HEK293 (cell line): ENCODE data around the gene CSTF1.

ENCODE experiments used
- CTCF ChIA-PET: fragments of 350-600 bp; formaldehyde crosslinking; extraction: SDS; loops from one replicate; lab custom pipeline; 2021; ENCODE audit warnings: antibody characterized with exemption; lab: Yijun Ruan, JAX
- POLR2A ChIA-PET: fragments of 300-600 bp; formaldehyde crosslinking; extraction: SDS; loops from one replicate; lab custom pipeline; 2020; ENCODE audit warnings: antibody characterized with exemption, inconsistent platforms; lab: Yijun Ruan, JAX
- H3K27ac ChIP-seq: fragments of 200-500 bp; sonication (Bioruptor generic); 2 replicates; pipeline ENCODE4 v1.5.1; 2014; ENCODE audit warnings: low read depth, low read length, control low read depth, inconsistent platforms; ENCODE audit errors: extremely low read depth
- H3K36me3 ChIP-seq, 2 experiments: fragments of 200-500 bp in 1 of 2; sonication (Bioruptor generic) in 1 of 2; 1 replicate in 1 of 2; 2 replicates in 1 of 2; pipeline ENCODE4 v1.5.1; 2014 to 2017; ENCODE audit warnings: inconsistent platforms in 2 of 2, low read length in 2 of 2; ENCODE audit not compliant: control insufficient read depth in 2 of 2, insufficient read depth in 1 of 2
- H3K4me1 ChIP-seq: fragments of 200-500 bp; sonication (Bioruptor generic); 2 replicates; pipeline ENCODE4 v1.5.1; 2014; ENCODE audit warnings: mild to moderate bottlenecking, low read length, inconsistent platforms; ENCODE audit not compliant: control insufficient read depth, insufficient read depth
- H3K4me3 ChIP-seq: 2 replicates; pipeline ENCODE4 v1.5.1; 2011; ENCODE audit warnings: low read depth, mild to moderate bottlenecking, control low read depth, low read length, moderate library complexity
- H3K9me3 ChIP-seq: fragments of 200-500 bp; sonication (Bioruptor generic); 2 replicates; pipeline ENCODE4 v1.5.1; 2014; ENCODE audit warnings: low read depth, low read length, inconsistent platforms; ENCODE audit not compliant: control insufficient read depth, insufficient read depth
- BCL11B ChIP-seq: fragments of 450-650 bp; formaldehyde crosslinking; IDR thresholded peaks from 2 replicates; pipeline ENCODE4 v1.5.1; 2016; ENCODE audit warnings: low read depth, missing biosample characterization, missing genetic modification characterization
- ELK4 ChIP-seq: IDR thresholded peaks from 2 replicates; pipeline ENCODE4 v1.6.1; 2011; ENCODE audit warnings: mild to moderate bottlenecking, low read depth, low read length, borderline replicate concordance
- GFI1B ChIP-seq: fragments of 450-650 bp; formaldehyde crosslinking; IDR thresholded peaks from 2 replicates; pipeline ENCODE4 v1.5.1; 2016; ENCODE audit warnings: missing biosample characterization, missing genetic modification characterization
- KLF1 ChIP-seq: fragments of 450-650 bp; formaldehyde crosslinking; IDR thresholded peaks from 2 replicates; pipeline ENCODE4 v1.5.1; 2016; ENCODE audit warnings: missing biosample characterization, missing genetic modification characterization
- PRDM1 ChIP-seq: fragments of 450-650 bp; formaldehyde crosslinking; IDR thresholded peaks from 2 replicates; pipeline ENCODE4; 2016; ENCODE audit warnings: missing biosample characterization, missing genetic modification characterization
- SETDB1 ChIP-seq: IDR thresholded peaks from one replicate; pipeline ENCODE4 v1.6.1; 2017; ENCODE audit warnings: mild to moderate bottlenecking, low read length, moderate library complexity, mixed read lengths; ENCODE audit not compliant: insufficient read length
- TSHZ1 ChIP-seq: fragments of 450-650 bp; formaldehyde crosslinking; IDR thresholded peaks from 2 replicates; pipeline ENCODE4 v1.5.1; 2016; ENCODE audit warnings: missing biosample characterization, missing genetic modification characterization, borderline replicate concordance
- ZBTB1 ChIP-seq: fragments of 450-650 bp; formaldehyde crosslinking; IDR thresholded peaks from 2 replicates; pipeline ENCODE4 v1.5.1; 2016; ENCODE audit warnings: missing biosample characterization, missing genetic modification characterization
- ZBTB17 ChIP-seq: fragments of 450-650 bp; formaldehyde crosslinking; IDR thresholded peaks from 2 replicates; pipeline ENCODE4 v1.5.1; 2016; ENCODE audit warnings: missing biosample characterization, missing genetic modification characterization
- ZBTB20 ChIP-seq: fragments of 450-650 bp; formaldehyde crosslinking; IDR thresholded peaks from 2 replicates; pipeline ENCODE4 v1.5.1; 2016; ENCODE audit warnings: missing biosample characterization, missing genetic modification characterization
- ZBTB8A ChIP-seq: fragments of 450-650 bp; formaldehyde crosslinking; IDR thresholded peaks from 2 replicates; pipeline ENCODE4 v1.5.1; 2016; ENCODE audit warnings: missing biosample characterization, missing genetic modification characterization
- ZIC2 ChIP-seq: fragments of 450-650 bp; formaldehyde crosslinking; IDR thresholded peaks from 2 replicates; pipeline ENCODE4 v1.5.1; 2016; ENCODE audit warnings: missing biosample characterization, missing genetic modification characterization
- ZNF10 ChIP-seq: fragments of 450-650 bp; formaldehyde crosslinking; IDR thresholded peaks from 2 replicates; pipeline ENCODE4 v1.5.1; 2017; ENCODE audit warnings: missing biosample characterization, missing genetic modification characterization
- ZNF114 ChIP-seq: fragments of 450-650 bp; formaldehyde crosslinking; IDR thresholded peaks from 2 replicates; pipeline ENCODE4 v1.5.0; 2017; ENCODE audit warnings: missing biosample characterization, missing genetic modification characterization
- ZNF132 ChIP-seq: fragments of 450-650 bp; formaldehyde crosslinking; IDR thresholded peaks from 2 replicates; pipeline ENCODE4 v1.5.1; 2017; ENCODE audit warnings: missing biosample characterization, missing genetic modification characterization, borderline replicate concordance
- ZNF133 ChIP-seq: fragments of 450-650 bp; formaldehyde crosslinking; IDR thresholded peaks from 2 replicates; pipeline ENCODE4 v1.5.1; 2016; ENCODE audit warnings: missing biosample characterization, missing genetic modification characterization
- ZNF169 ChIP-seq: fragments of 450-650 bp; formaldehyde crosslinking; IDR thresholded peaks from 2 replicates; pipeline ENCODE4 v1.5.1; 2016; ENCODE audit warnings: missing biosample characterization, missing genetic modification characterization
- ZNF184 ChIP-seq: fragments of 450-650 bp; IDR thresholded peaks from 2 replicates; pipeline ENCODE4 v1.5.1; 2018; ENCODE audit warnings: missing biosample characterization, mild to moderate bottlenecking, missing genetic modification characterization
- ZNF223 ChIP-seq: fragments of 450-650 bp; formaldehyde crosslinking; IDR thresholded peaks from 2 replicates; pipeline ENCODE4 v1.5.1; 2016; ENCODE audit warnings: missing biosample characterization, missing genetic modification characterization
- ZNF302 ChIP-seq: fragments of 450-650 bp; formaldehyde crosslinking; IDR thresholded peaks from 2 replicates; pipeline ENCODE4 v1.5.1; 2016; ENCODE audit warnings: missing biosample characterization, missing genetic modification characterization, low read depth
- ZNF311 ChIP-seq: fragments of 450-650 bp; formaldehyde crosslinking; IDR thresholded peaks from 2 replicates; pipeline ENCODE4 v1.5.1; 2017; ENCODE audit warnings: missing biosample characterization, missing genetic modification characterization, borderline replicate concordance
- ZNF350 ChIP-seq: fragments of 450-650 bp; formaldehyde crosslinking; IDR thresholded peaks from 2 replicates; pipeline ENCODE4 v1.5.0; 2017; ENCODE audit warnings: missing biosample characterization, mild to moderate bottlenecking, missing genetic modification characterization
- ZNF354C ChIP-seq: fragments of 450-650 bp; formaldehyde crosslinking; IDR thresholded peaks from 2 replicates; pipeline ENCODE4 v1.5.1; 2016; ENCODE audit warnings: missing biosample characterization, missing genetic modification characterization, low read depth, borderline replicate concordance
- ZNF366 ChIP-seq: fragments of 450-650 bp; formaldehyde crosslinking; conservative IDR thresholded peaks from 2 replicates; pipeline ENCODE4 v1.5.1; 2016; ENCODE audit warnings: missing biosample characterization, missing genetic modification characterization
- ZNF398 ChIP-seq: fragments of 450-650 bp; formaldehyde crosslinking; IDR thresholded peaks from 2 replicates; pipeline ENCODE4 v1.5.1; 2017; ENCODE audit warnings: missing biosample characterization, missing genetic modification characterization
- ZNF514 ChIP-seq: fragments of 450-650 bp; formaldehyde crosslinking; IDR thresholded peaks from 2 replicates; pipeline ENCODE4 v1.5.1; 2016; ENCODE audit warnings: missing biosample characterization, missing genetic modification characterization
- ZNF596 ChIP-seq: fragments of 450-650 bp; IDR thresholded peaks from 2 replicates; pipeline ENCODE4 v1.5.0; 2018; ENCODE audit warnings: missing biosample characterization, mild to moderate bottlenecking, missing genetic modification characterization, moderate library complexity
- ZNF658 ChIP-seq: fragments of 450-650 bp; formaldehyde crosslinking; IDR thresholded peaks from 2 replicates; pipeline ENCODE4; 2016; ENCODE audit warnings: missing biosample characterization, missing genetic modification characterization
- ZNF670 ChIP-seq: fragments of 450-650 bp; formaldehyde crosslinking; IDR thresholded peaks from 2 replicates; pipeline ENCODE4 v1.5.1; 2016; ENCODE audit warnings: missing biosample characterization, missing genetic modification characterization, low read depth
- ZNF785 ChIP-seq: fragments of 450-650 bp; formaldehyde crosslinking; IDR thresholded peaks from 2 replicates; pipeline ENCODE4 v1.5.1; 2016; ENCODE audit warnings: missing biosample characterization, missing genetic modification characterization
- ZNF792 ChIP-seq: fragments of 450-650 bp; formaldehyde crosslinking; IDR thresholded peaks from 2 replicates; pipeline ENCODE4 v1.5.1; 2016; ENCODE audit warnings: missing biosample characterization, missing genetic modification characterization
- ZSCAN16 ChIP-seq: fragments of 450-650 bp; formaldehyde crosslinking; IDR thresholded peaks from 2 replicates; pipeline ENCODE4 v1.5.1; 2016; ENCODE audit warnings: missing biosample characterization, missing genetic modification characterization
- ZSCAN4 ChIP-seq: fragments of 450-650 bp; formaldehyde crosslinking; IDR thresholded peaks from 2 replicates; pipeline ENCODE4 v1.5.1; 2017; ENCODE audit warnings: missing biosample characterization, missing genetic modification characterization

CSTF1 gene

GRCh38 chr20:56373942-56374341 is 18.5 kb upstream of the CSTF1 start:
- Histone ChIP-seq H3K27ac (no peak overlapping the region), H3K4me3 (no peak overlapping the region), H3K36me3 (peaks cover 59 to 96% of the 10 kb centered on the region in 2 experiments), H3K9me3 (no peaks in the 10 kb centered on the region), H3K4me1 (no peaks in the 10 kb centered on the region)
- CTCF ChIA-PET: interaction anchor here (0.7 to 1.0 kb wide), 3 partner anchors 11 to 167 kb away, joined by 3 to 13 read pairs (median 6); partner anchors contain the start of genes AURKA and CSTF1
- POLR2A ChIA-PET: no interaction called here
- no peak for TF ChIP-seq ZNF785 (tag by site-specific recombination)
- TF ChIP-seq ZNF514 (tag by site-specific recombination): no peak
- TF ChIP-seq ZNF114: no peak
- 0 out of 2 replicates have a peak, but pooled peaks have one; percentile 23 for TF ChIP-seq ZNF366 (tag by site-specific recombination)
- TF ChIP-seq ELK4: no peak
- TF ChIP-seq ZNF670 (tag by site-specific recombination): no peak
- TF ChIP-seq ZBTB8A (tag by site-specific recombination): no peak
- TF ChIP-seq ZNF302 (tag by site-specific recombination): no peak
- TF ChIP-seq ZBTB20 (tag by site-specific recombination): no peak
- TF ChIP-seq ZIC2 (tag by site-specific recombination): no peak
- peak; percentile 36; the same call in 1 of the 2 replicates for TF ChIP-seq ZNF398 (tag by site-specific recombination)
- 0 out of 2 replicates have a peak, but pooled peaks have one; percentile 36 for TF ChIP-seq PRDM1 (tag by site-specific recombination)
- TF ChIP-seq ZNF132 (tag by site-specific recombination): no peak
- TF ChIP-seq ZNF311: no peak
- TF ChIP-seq TSHZ1 (tag by site-specific recombination): no peak
- TF ChIP-seq ZNF792 (tag by site-specific recombination): no peak
- TF ChIP-seq ZSCAN4: peak; percentile 37; the same call in 1 of the 2 replicates
- no peak for TF ChIP-seq ZNF169 (tag by site-specific recombination)
- TF ChIP-seq GFI1B (tag by site-specific recombination): no peak
- no peak for TF ChIP-seq ZNF350
- no peak for TF ChIP-seq ZNF658
- TF ChIP-seq ZNF354C (tag by site-specific recombination): no peak
- TF ChIP-seq KLF1 (tag by site-specific recombination): no peak
- no peak for TF ChIP-seq BCL11B (tag by site-specific recombination)
- no peak for TF ChIP-seq ZNF223 (tag by site-specific recombination)
- no peak for TF ChIP-seq ZNF133
- TF ChIP-seq ZNF596 (tag by site-specific recombination): no peak
- no peak for TF ChIP-seq ZNF10 (tag by site-specific recombination)
- no peak for TF ChIP-seq SETDB1
- TF ChIP-seq ZNF184 (tag by site-specific recombination): no peak
- no peak for TF ChIP-seq ZSCAN16 (tag by site-specific recombination)
- no peak for TF ChIP-seq ZBTB17
- TF ChIP-seq ZBTB1 (tag by site-specific recombination): no peak
